Measurements from ENCODE around the gene SPN. TPM values are rescaled to one million over a fixed set of nuclear protein-coding genes. Genes with fewer than 3 reads are reported as not detected.

The SPN gene
- total and polyA plus RNA-seq, 9 of the 15 experiments (the other 6 are each of a cell fraction or from before 2014, with no cell fraction given): 24.3 to 225 (median 79.4) TPM

GRCh38 chr16:29687755-29688154, 24.7 kb downstream of the SPN start:
- no peak for FAIRE-seq
- Histone ChIP-seq H3K4me3 (no peak overlapping the region), H3K4me1 (replicated peaks in 1 of 2; ENCODE audit: control insufficient read depth in 2 of 2, insufficient read depth in 2 of 2, low read length in 2 of 2) (peaks cover 15 to 38% of the 10 kb centered on the region in 2 experiments), H3K27ac (ENCODE audit: extremely low read depth, low read depth, low read length) (peak overlapping the region; percentile 23; the same call in 1 of the 3 replicates), H4K20me1 (replicated peaks; ENCODE audit: control insufficient read depth, insufficient read depth, low read length) (0 out of 2 replicates have a peak, but pooled peaks cover 15% of the 10 kb centered on the region), H3K27me3 (ENCODE audit: control insufficient read depth in 2 of 2, insufficient read depth in 2 of 2, low read length in 2 of 2) (no peaks in the 10 kb centered on the region), H3K9me1 (ENCODE audit: control insufficient read depth, insufficient read depth, low read length) (peaks cover 8% of the 10 kb centered on the region), H3K9ac (ENCODE audit: insufficient read depth in 1 of 2, low read depth in 2 of 2, low read length in 2 of 2) (no peak overlapping the region; a peak in 1 of 4 replicates), H2AFZ (ENCODE audit: low read depth, low read length) (no peak overlapping the region), H3K79me2 (ENCODE audit: control insufficient read depth, insufficient read depth, low read length) (peaks cover 62% of the 10 kb centered on the region), H3K36me3 (ENCODE audit: control insufficient read depth, insufficient read depth, low read length) (peaks cover 54% of the 10 kb centered on the region; the same call in 2 of the 3 replicates), H3K4me2 (ENCODE audit: insufficient read depth, low read length) (no peak overlapping the region), H3K9me3 (replicated peaks; ENCODE audit: control insufficient read depth, insufficient read depth, low read depth, low read length) (0 out of 2 replicates have a peak, but pooled peaks cover 6% of the 10 kb centered on the region)
- intact Hi-C loops (cut with micrococcal nuclease): no loop called here
- ChIA-PET CTCF (ENCODE audit: low intra/inter-chr PET ratio) (no interaction called here), POLR2A (interaction anchor here (0.6 to 4.5 kb wide), 5 partner anchors 9 to 23 kb away, joined by 3 to 30 read pairs (median 5); partner anchors contain the start of gene QPRT)
- in situ Hi-C loops (cut with MboI): no loop called here
- DNase-seq (ENCODE audit: extremely low read depth in 1 of 4, low spot score in 3 of 4): no peak
- 29% methylated on average over 2 of the region's 2 CpGs for WGBS (ENCODE audit: insufficient coverage, low coverage, missing lambda C conversion rate)
- ATAC-seq: no peak
- no TSS peak for BruUV-seq (replicated peaks)
- TF ChIP-seq ZBTB9 (CRISPR knock-in tag; IDR thresholded peaks at IDR 0.05) (no peak), CREB1 (IDR thresholded peaks at IDR 0.05) (no peak), CREB1 (CRISPR knock-in tag; IDR thresholded peaks at IDR 0.05) (no peak), BCOR (IDR thresholded peaks at IDR 0.05) (no peak), ZNF785 (CRISPR knock-in tag; IDR thresholded peaks at IDR 0.05) (no peak), ZNF277 (CRISPR knock-in tag; IDR thresholded peaks at IDR 0.05; ENCODE audit: borderline replicate concordance) (no peak), POLR3A (IDR thresholded peaks at IDR 0.05; ENCODE audit: borderline replicate concordance, extremely low read depth, insufficient read depth, insufficient read length) (no peak), ZBTB49 (CRISPR knock-in tag; IDR thresholded peaks at IDR 0.05; ENCODE audit: borderline replicate concordance) (no peak), TRIM28 (IDR thresholded peaks at IDR 0.05) (no peak), NONO (IDR thresholded peaks at IDR 0.05; ENCODE audit: low read depth in 2 of 2, low read length in 1 of 2) (no peak), ZNF347 (CRISPR knock-in tag; IDR thresholded peaks at IDR 0.05; ENCODE audit: low read depth) (no peak), PHF20 (IDR thresholded peaks at IDR 0.05; ENCODE audit: partially characterized antibody) (no peak), BMI1 (IDR thresholded peaks at IDR 0.05; ENCODE audit: low read length) (no peak), ZNF561 (CRISPR knock-in tag; conservative IDR thresholded peaks at IDR 0.05) (no peak), SNRNP70 (optimal IDR thresholded peaks at IDR 0.05; ENCODE audit: low read depth, low read length) (no peak), NR3C1 (CRISPR knock-in tag; IDR thresholded peaks at IDR 0.05) (no peak)
